HG03095 (cell line): ENCODE data around the gene LMO1.

Experiments used
- ATAC-seq: cut with Tn5 transposase; IDR thresholded peaks from one replicate; pipeline ENCODE4 v1.9.1; 2021; ENCODE audit warnings: moderate library complexity; ENCODE audit not compliant: unreplicated experiment

Gene LMO1

GRCh38 chr11:8263769-8264410 lies at the start of gene LMO1:
LMO1 (minus strand) TSS chr11:8263878; CDS start chr11:8263362, 516 bp downstream.
- peak; percentile 63 for ATAC-seq

- ATAC-seq, result no peak
Observed at GRCh38 chr11:8312986-8313385, 49.3 kb upstream of the LMO1 start.

- ATAC-seq, result no peak
Observed at GRCh38 chr11:8311366-8311765, 47.7 kb upstream of the LMO1 start.

- ATAC-seq, result no peak
Observed at GRCh38 chr11:8310743-8311298, 47.1 kb upstream of the LMO1 start.

- ATAC-seq, result no peak
Observed at GRCh38 chr11:8309862-8310261, 46.2 kb upstream of the LMO1 start.

GRCh38 chr11:8309311-8309710 lies 45.6 kb upstream of the LMO1 start:
- no peak for ATAC-seq

- no peak for ATAC-seq
Observed at GRCh38 chr11:8307601-8308000, 43.9 kb upstream of the LMO1 start.

- ATAC-seq, result no peak
Observed at GRCh38 chr11:8301622-8302021, 37.9 kb upstream of the LMO1 start.

GRCh38 chr11:8298801-8299786 lies 35.4 kb upstream of the LMO1 start:
- ATAC-seq, result no peak

- no peak for ATAC-seq
Observed at GRCh38 chr11:8297781-8298440, 34.2 kb upstream of the LMO1 start.

GRCh38 chr11:8296872-8297271 lies 33.2 kb upstream of the LMO1 start:
- ATAC-seq, result no peak

- no peak for ATAC-seq
Observed at GRCh38 chr11:8296038-8296649, 32.5 kb upstream of the LMO1 start.

GRCh38 chr11:8294251-8294935 lies 30.7 kb upstream of the LMO1 start:
- ATAC-seq, result no peak

GRCh38 chr11:8293171-8293570 lies 29.5 kb upstream of the LMO1 start:
- ATAC-seq, result no peak

- no peak for ATAC-seq
Observed at GRCh38 chr11:8292351-8292750, 28.7 kb upstream of the LMO1 start.

- ATAC-seq, result no peak
Observed at GRCh38 chr11:8291421-8292350, 28.0 kb upstream of the LMO1 start.

GRCh38 chr11:8290081-8290810 lies 26.6 kb upstream of the LMO1 start:
- ATAC-seq, result no peak

GRCh38 chr11:8289492-8289918 lies 25.8 kb upstream of the LMO1 start:
- no peak for ATAC-seq
